ENCODE results near the gene SEZ6L2. TPM values are rescaled to one million over a fixed set of nuclear protein-coding genes. Genes with fewer than 3 reads are reported as not detected.

SEZ6L2 gene
- total and polyA plus RNA-seq, 2 of the 8 experiments (the other 6 are each of a cell fraction or from before 2014, with no cell fraction given), result 43.5 to 47.7 TPM

- Histone ChIP-seq H3K23ac (ENCODE audit: insufficient read length) (no peak overlapping the region), H3K18ac (ENCODE audit: extremely low read depth, low read length) (no peak overlapping the region), H4K8ac (ENCODE audit: extremely low read depth, insufficient read depth, low read length) (no peak overlapping the region), H2BK20ac (ENCODE audit: low read length) (no peak overlapping the region), H2AK5ac (ENCODE audit: low read depth, low read length) (no peak overlapping the region), H3K56ac (replicated peaks; ENCODE audit: insufficient read length, low read depth, low read length) (no peak overlapping the region), H3K4me2 (ENCODE audit: insufficient read depth in 1 of 2, low read depth in 2 of 2, low read length in 2 of 2) (no peak overlapping the region), H3K27me3 (replicated peaks in 1 of 4; ENCODE audit: control insufficient read depth in 3 of 4, extremely low read depth in 1 of 4, insufficient read depth in 3 of 4, low read length in 3 of 4) (0 out of 7 replicates have a peak, but pooled peaks cover 0 to 3% (median 0%) of the 10 kb centered on the region in 4 experiments), H3K23me2 (ENCODE audit: low read depth, low read length) (no peaks in the 10 kb centered on the region), H2AFZ (ENCODE audit: low read length) (no peak overlapping the region), H2BK120ac (replicated peaks; ENCODE audit: low read depth, low read length) (no peak overlapping the region), H2BK5ac (ENCODE audit: low read depth, low read length) (no peak overlapping the region), H4K91ac (replicated peaks; ENCODE audit: insufficient read length, low read length) (no peak overlapping the region), H4K5ac (ENCODE audit: insufficient read length, low read depth, low read length) (no peak overlapping the region), H3K27ac (ENCODE audit: low read depth, low read length) (no peak overlapping the region), H3K79me2 (ENCODE audit: control insufficient read depth in 1 of 2, insufficient read depth in 2 of 2, low read length in 2 of 2) (no peaks in the 10 kb centered on the region), H3K9ac (replicated peaks in 1 of 4; ENCODE audit: extremely low read depth in 1 of 4, low read depth in 3 of 4, low read length in 3 of 4) (no peak overlapping the region), H3K4me3 (ENCODE audit: extremely low read depth in 1 of 4, insufficient read depth in 2 of 4, low read depth in 3 of 4, low read length in 4 of 4) (no peak overlapping the region), H3K4ac (replicated peaks; ENCODE audit: insufficient read length, low read depth, low read length) (no peak overlapping the region), H3K36me3 (ENCODE audit: control insufficient read depth in 2 of 4, insufficient read depth in 4 of 4, low read length in 3 of 4) (no peaks in the 10 kb centered on the region), H2BK15ac (ENCODE audit: low read length) (no peak overlapping the region), H3K9me3 (ENCODE audit: insufficient read depth in 2 of 2, low read depth in 1 of 2, low read length in 1 of 2) (no peaks in the 10 kb centered on the region), H2BK12ac (ENCODE audit: low read depth, low read length) (no peak overlapping the region), H3K14ac (ENCODE audit: insufficient read length) (no peak overlapping the region), H4K20me1 (replicated peaks in 1 of 2; ENCODE audit: control insufficient read depth in 1 of 2, insufficient read depth in 2 of 2, low read length in 2 of 2) (no peaks in the 10 kb centered on the region), H3K4me1 (replicated peaks in 1 of 4; ENCODE audit: control insufficient read depth in 3 of 4, insufficient read depth in 4 of 4, low read length in 3 of 4) (peaks cover 0 to 2% (median 0%) of the 10 kb centered on the region in 4 experiments; a peak in 1 of 7 replicates), H3K79me1 (ENCODE audit: low read depth, low read length) (no peaks in the 10 kb centered on the region)
- WGBS, 2 experiments (ENCODE audit: extremely low coverage in 1 of 2, insufficient coverage in 1 of 2, insufficient read length in 1 of 2, insufficient replicate concordance in 2 of 2, low coverage in 1 of 2, low lambda C conversion rate in 2 of 2, missing lambda C conversion rate in 1 of 2), result 95% methylated on average over 2 of the region's 2 CpGs; no CpG with 5 or more reads in 1 of the 2 experiments
- DNase-seq (ENCODE audit: low read depth in 1 of 2, low spot score in 2 of 2) (no peak), FAIRE-seq (no peak)
- ChIA-PET CTCF (ENCODE audit: partially characterized antibody) (no interaction called here), POLR2A (ENCODE audit: partially characterized antibody) (interaction anchor here (0.6 kb wide), 1 partner anchor 9 kb away, joined by 3 read pairs; no protein-coding TSS in a partner anchor)
- TF ChIP-seq HDAC2 (IDR thresholded peaks at IDR 0.05; ENCODE audit: borderline replicate concordance in 1 of 2, low read depth in 2 of 2, low read length in 2 of 2) (no peak), ASH2L (IDR thresholded peaks at IDR 0.05; ENCODE audit: low read length) (no peak), RBBP5 (IDR thresholded peaks at IDR 0.05; ENCODE audit: borderline replicate concordance, low read depth, low read length) (no peak), SP1 (IDR thresholded peaks at IDR 0.05; ENCODE audit: low read depth, low read length) (no peak), ATF2 (IDR thresholded peaks at IDR 0.05; ENCODE audit: low read length) (no peak), TCF12 (IDR thresholded peaks at IDR 0.05; ENCODE audit: low read depth, low read length) (no peak), EZH2 (IDR thresholded peaks at IDR 0.05; ENCODE audit: low read depth, low read length, severe bottlenecking) (no peak), NANOG (IDR thresholded peaks at IDR 0.05; ENCODE audit: insufficient read depth, low read depth, low read length, poor library complexity, severe bottlenecking) (no peak), TAF7 (optimal IDR thresholded peaks at IDR 0.05; ENCODE audit: borderline replicate concordance, low read depth, low read length) (no peak), RXRA (IDR thresholded peaks at IDR 0.05; ENCODE audit: insufficient read depth, low read depth, low read length) (no peak), JUND (IDR thresholded peaks at IDR 0.05; ENCODE audit: low read length) (no peak), MAFK (IDR thresholded peaks at IDR 0.05; ENCODE audit: low read depth, low read length) (no peak), KDM5A (IDR thresholded peaks at IDR 0.05; ENCODE audit: low read length) (no peak)
These were observed 67.9 kb downstream of the SEZ6L2 start for GRCh38 chr16:29831490-29831889.
